Small intestine (tissue), 7 donors: ENCODE results near the gene MB21D2. TPM values are rescaled to one million over a fixed set of nuclear protein-coding genes. Genes with fewer than 3 reads are reported as not detected.
"Not testable (repeated sequence)": the region's sequence is repeated elsewhere in the genome, so short reads cannot be mapped to it uniquely, and the experiment has no call there.

Experiments
- DNase-seq, 2 donors: peaks; one replicate each; pipeline versions ENCODE4 v3.0.0 to v3.0.0-alpha.2; 2013
- FAIRE-seq: peaks from 2 replicates; lab custom pipeline; 2012; peaks lifted over from hg19 to GRCh38; lab: Jason Lieb, UNC
- H3K27ac ChIP-seq, 3 donors: one replicate each; pipeline ENCODE4 v1.5.1; 2013; ENCODE audit warnings: low read length in 2 of 3, mild to moderate bottlenecking in 2 of 3, control low read depth in 1 of 3, inconsistent platforms in 1 of 3, low read depth in 1 of 3, moderate library complexity in 1 of 3
- H3K27me3 ChIP-seq, 3 donors: one replicate each; pipeline ENCODE4 v1.6.1; 2013; ENCODE audit warnings: low read length in 3 of 3, inconsistent platforms in 1 of 3; ENCODE audit not compliant: control insufficient read depth in 3 of 3, insufficient read depth in 3 of 3
- H3K36me3 ChIP-seq, 3 donors: one replicate each; pipeline ENCODE4 v1.6.1; 2013; ENCODE audit warnings: low read length in 3 of 3, inconsistent platforms in 1 of 3, low read depth in 1 of 3, mild to moderate bottlenecking in 1 of 3, moderate library complexity in 1 of 3; ENCODE audit not compliant: control insufficient read depth in 3 of 3, insufficient read depth in 2 of 3
- H3K4me1 ChIP-seq, 3 donors: one replicate each; pipeline ENCODE4 v1.6.1; 2013; ENCODE audit warnings: low read length in 2 of 3, inconsistent platforms in 1 of 3, low read depth in 1 of 3, mild to moderate bottlenecking in 1 of 3, moderate library complexity in 1 of 3; ENCODE audit not compliant: control insufficient read depth in 3 of 3, insufficient read depth in 2 of 3
- H3K4me3 ChIP-seq, 3 donors: one replicate each; pipeline ENCODE4 v1.5.1; 2013; ENCODE audit warnings: low read length in 3 of 3, control low read depth in 1 of 3, inconsistent platforms in 1 of 3, low read depth in 1 of 3, mild to moderate bottlenecking in 1 of 3, moderate library complexity in 1 of 3
- H3K9me3 ChIP-seq, 2 donors: one replicate each; pipeline ENCODE4 v1.6.1; 2013; ENCODE audit warnings: low read depth in 1 of 2, low read length in 1 of 2; ENCODE audit not compliant: control insufficient read depth in 2 of 2, insufficient read depth in 1 of 2
- WGBS, 3 donors: extraction: QIAGEN DNeasy Blood & Tissue Kit; methylation state at CpG; one replicate each; pipeline ENCODE4 v1.1.7; 2013; 5-methylcytosine and 5-hydroxymethylcytosine counted together
- polyA plus RNA-seq, 4 donors: library from polyadenylated mRNA; stranded (reverse) in 3 of 4; unstranded in 1 of 4; fragments of 200-250 nt in 3 of 4; fragments of 120-200 nt in 1 of 4; gene quantifications; one replicate each; pipeline versions ENCODE4 v1.2.1 to v1.2.3, GENCODE V29; 2013
- donor health status: healthy with polysubstance abuse.
- donor health status: control.
- donor health status: control.
- donor health status: Bipolar disorder and iron deficiency.
- donor health status: healthy.

The MB21D2 gene
- polyA plus RNA-seq, 4 donors, result 4.9 to 16.6 (median 13.6) TPM

- 92 to 95% (median 94%) methylated on average over 27 to 57 of the region's 57 CpGs for WGBS, 3 donors
- not testable (repeated sequence) for H3K36me3 ChIP-seq, H3K4me3 ChIP-seq, H3K27me3 ChIP-seq, FAIRE-seq, H3K4me1 ChIP-seq, H3K27ac ChIP-seq, H3K9me3 ChIP-seq, DNase-seq
These were observed 128.7 kb downstream of the MB21D2 start for GRCh38 chr3:192788816-192789515.

GRCh38 chr3:192778508-192778907 lies 139.1 kb downstream of the MB21D2 start:
- peaks cover 0 to 4% of the 10 kb centered on the region in 2 donors for H3K9me3 ChIP-seq
- 86 to 95% (median 90%) methylated on average over 3 of the region's 3 CpGs for WGBS, 3 donors
- FAIRE-seq (no peak), DNase-seq (no peak)
- no peak overlapping the region for H3K4me3 ChIP-seq
- no peak overlapping the region for H3K27ac ChIP-seq
- H3K27me3 ChIP-seq, result no peaks in the 10 kb centered on the region
- H3K4me1 ChIP-seq, result no peaks in the 10 kb centered on the region
- no peaks in the 10 kb centered on the region for H3K36me3 ChIP-seq

- FAIRE-seq, H3K27me3 ChIP-seq, H3K4me1 ChIP-seq, H3K36me3 ChIP-seq, H3K9me3 ChIP-seq, H3K4me3 ChIP-seq, DNase-seq, H3K27ac ChIP-seq: not testable (repeated sequence)
- WGBS, 3 donors, result 70 to 74% (median 71%) methylated on average over 4 of the region's 4 CpGs
These were observed 143.3 kb downstream of the MB21D2 start for GRCh38 chr3:192774341-192774740.

GRCh38 chr3:192772240-192772894 lies 145.3 kb downstream of the MB21D2 start:
- H3K4me1 ChIP-seq, result no peaks in the 10 kb centered on the region
- H3K27ac ChIP-seq, result no peak overlapping the region
- no peaks in the 10 kb centered on the region for H3K36me3 ChIP-seq
- DNase-seq (peak; percentile 4 to 16), FAIRE-seq (no peak)
- WGBS, 3 donors, result 41 to 57% (median 52%) methylated on average over 5 of the region's 5 CpGs
- H3K27me3 ChIP-seq, result no peaks in the 10 kb centered on the region
- peaks cover 0 to 4% of the 10 kb centered on the region in 2 donors for H3K9me3 ChIP-seq
- no peak overlapping the region for H3K4me3 ChIP-seq

GRCh38 chr3:192758654-192759053 lies 159.0 kb downstream of the MB21D2 start:
- Histone ChIP-seq H3K4me3 (no peak overlapping the region), H3K4me1 (no peaks in the 10 kb centered on the region), H3K27me3 (no peaks in the 10 kb centered on the region), H3K9me3 (no peaks in the 10 kb centered on the region), H3K36me3 (no peaks in the 10 kb centered on the region), H3K27ac (no peak overlapping the region)
- DNase-seq (no peak), FAIRE-seq (no peak)
- 68 to 80% (median 70%) methylated on average over 7 of the region's 7 CpGs for WGBS, 3 donors

GRCh38 chr3:192751148-192751547 lies 166.5 kb downstream of the MB21D2 start:
- Histone ChIP-seq H3K27me3 (no peaks in the 10 kb centered on the region), H3K36me3 (no peaks in the 10 kb centered on the region), H3K27ac (no peak overlapping the region), H3K4me1 (no peaks in the 10 kb centered on the region), H3K9me3 (no peaks in the 10 kb centered on the region), H3K4me3 (no peak overlapping the region)
- FAIRE-seq, result no peak
- WGBS, 3 donors, result 31 to 61% (median 40%) methylated on average over 2 of the region's 2 CpGs
- no peak for DNase-seq

- FAIRE-seq (no peak), DNase-seq (no peak)
- Histone ChIP-seq H3K27me3 (no peaks in the 10 kb centered on the region), H3K4me1 (no peaks in the 10 kb centered on the region), H3K27ac (no peak overlapping the region), H3K9me3 (no peaks in the 10 kb centered on the region), H3K36me3 (no peaks in the 10 kb centered on the region), H3K4me3 (no peak overlapping the region)
- WGBS, 3 donors, result 33 to 65% (median 56%) methylated on average over 5 of the region's 5 CpGs
These were observed 167.5 kb downstream of the MB21D2 start for GRCh38 chr3:192750201-192750600.

- no peak overlapping the region for H3K27ac ChIP-seq
- H3K4me1 ChIP-seq, result no peaks in the 10 kb centered on the region
- 33 to 48% (median 38%) methylated on average over 3 of the region's 3 CpGs for WGBS, 3 donors
- DNase-seq (no peak), FAIRE-seq (no peak)
- H3K9me3 ChIP-seq, result no peaks in the 10 kb centered on the region
- H3K4me3 ChIP-seq, result no peak overlapping the region
- no peaks in the 10 kb centered on the region for H3K27me3 ChIP-seq
- no peaks in the 10 kb centered on the region for H3K36me3 ChIP-seq
These were observed 169.9 kb downstream of the MB21D2 start for GRCh38 chr3:192747746-192748145.
